NCI-H460 (cell line): ENCODE data around the gene LPCAT1. TPM values are rescaled to one million over a fixed set of nuclear protein-coding genes. Genes with fewer than 3 reads are reported as not detected.
"Not testable (repeated sequence)": the region's sequence is repeated elsewhere in the genome, so short reads cannot be mapped to it uniquely, and the experiment has no call there.

Experiments
- DNase-seq: peaks from one replicate; pipeline ENCODE4 v3.0.0-alpha.2; 2016; ENCODE audit warnings: low read depth; ENCODE audit errors: extremely low read depth
- total RNA-seq: library from RNA; depleted of rRNA; stranded (reverse); fragments of >200 nt; shearing (Covaris generic); gene quantifications from 2 replicates; pipeline ENCODE4 v1.2.3, GENCODE V29; 2014

The LPCAT1 gene
- total RNA-seq, 1 experiment from 2014 or later = 30.6 TPM

DNA sequence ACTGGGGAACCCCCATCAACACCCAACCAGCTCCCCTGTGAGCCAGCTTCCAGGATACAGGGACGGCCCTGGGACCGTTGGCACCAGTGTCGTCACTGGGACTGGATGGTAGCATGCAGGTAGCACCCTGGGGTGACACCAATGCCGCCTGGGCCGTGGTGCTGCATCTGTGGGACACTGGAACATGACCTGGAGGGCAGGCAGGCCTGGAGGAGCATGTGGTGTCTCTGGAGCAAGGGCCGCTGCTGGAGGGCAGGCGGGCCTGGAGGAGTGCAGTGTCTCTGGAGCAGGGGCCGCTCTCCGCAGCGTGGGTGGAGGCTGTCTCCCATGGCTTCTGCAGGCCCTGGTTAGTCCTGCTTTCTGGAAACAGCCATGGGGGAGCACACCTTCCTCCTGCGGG lies 13.1 kb downstream of the LPCAT1 start:
- DNase-seq = no peak

DNA sequence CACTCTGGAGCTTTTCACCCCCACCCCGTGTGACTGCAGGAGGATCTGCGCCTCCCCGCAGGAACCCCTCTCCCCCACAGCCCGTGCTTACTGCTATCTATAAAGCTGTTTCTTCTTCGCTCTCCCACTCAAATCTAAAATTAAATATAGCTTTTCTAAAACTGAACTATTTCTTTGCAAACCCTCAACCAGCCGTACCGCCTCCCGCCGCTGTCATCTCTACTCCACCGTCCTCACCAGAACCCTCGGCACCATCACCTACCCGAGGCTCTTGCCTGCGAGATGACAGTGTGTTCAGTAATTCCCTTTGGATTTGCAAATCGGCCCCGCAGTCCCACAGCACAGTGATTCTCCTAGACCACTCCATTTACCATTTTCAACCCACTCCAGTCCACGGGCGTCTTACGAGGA lies 13.6 kb downstream of the LPCAT1 start:
- DNase-seq = no peak

GRCh38 chr5:1509346-1510085 lies 14.2 kb downstream of the LPCAT1 start:
- no peak for DNase-seq

DNA sequence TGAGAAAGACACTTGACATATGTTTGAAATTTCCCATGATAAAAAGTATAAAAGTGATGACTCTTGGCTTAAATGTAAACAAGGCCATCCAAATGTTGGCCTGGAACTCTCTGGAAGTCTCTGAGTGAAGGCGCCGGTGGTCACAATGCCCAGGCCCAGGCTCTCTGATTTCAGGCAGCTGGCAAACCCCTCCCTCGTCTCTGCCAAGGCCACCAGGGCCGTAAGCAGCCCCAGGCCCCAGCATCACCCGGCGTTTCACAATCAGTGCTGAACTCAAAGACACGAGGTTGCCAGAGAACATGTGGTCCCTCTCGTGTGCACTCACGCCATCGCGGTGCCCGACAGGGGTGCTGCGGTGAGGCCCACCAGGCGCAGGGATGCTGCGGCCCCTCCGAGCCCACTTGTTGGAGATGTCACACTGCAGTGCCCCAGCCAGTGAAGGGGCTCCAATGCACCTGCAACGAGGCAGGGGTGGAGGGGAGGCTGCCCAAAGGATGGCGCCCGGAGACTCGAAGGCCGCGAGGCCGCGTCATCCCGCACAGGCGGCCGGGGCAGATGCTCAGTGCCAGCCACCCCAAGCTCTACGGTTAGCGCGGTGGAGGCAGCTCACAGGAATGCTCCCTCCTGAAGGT lies 15.0 kb downstream of the LPCAT1 start:
- DNase-seq = no peak

DNA sequence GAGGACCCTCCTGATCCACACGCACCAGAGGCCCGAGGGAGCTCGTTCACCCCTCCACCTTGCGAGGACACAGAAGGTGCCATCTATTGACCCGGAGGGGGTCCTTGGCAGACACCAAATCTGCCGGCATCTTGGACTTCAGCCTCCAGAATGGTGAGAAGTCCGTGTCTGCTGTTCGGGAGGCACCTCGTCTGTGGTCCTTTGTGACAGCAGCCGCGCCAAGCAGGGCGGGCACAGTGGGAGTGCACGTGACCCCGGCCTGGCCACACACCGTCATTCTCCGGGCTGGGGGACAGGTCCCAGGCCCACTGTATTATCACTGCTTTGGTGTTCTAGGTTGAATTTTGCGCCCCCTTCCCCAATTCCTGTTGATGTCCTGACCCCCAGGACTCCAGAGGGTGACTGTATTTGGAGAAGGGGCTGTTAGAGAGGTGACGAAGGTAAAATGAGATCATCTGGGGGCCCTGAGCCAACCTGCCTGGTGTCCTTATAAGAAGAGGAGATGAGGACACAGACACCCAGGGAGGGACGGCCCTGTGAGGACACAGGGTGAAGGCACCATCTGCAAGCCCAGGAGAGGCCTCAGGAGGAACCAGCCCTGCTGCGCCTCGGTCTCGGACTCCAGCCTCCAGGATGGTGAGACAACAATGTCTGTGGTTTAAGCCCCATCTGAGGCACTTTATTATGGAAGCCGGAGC lies 15.7 kb downstream of the LPCAT1 start:
- no peak for DNase-seq

DNA sequence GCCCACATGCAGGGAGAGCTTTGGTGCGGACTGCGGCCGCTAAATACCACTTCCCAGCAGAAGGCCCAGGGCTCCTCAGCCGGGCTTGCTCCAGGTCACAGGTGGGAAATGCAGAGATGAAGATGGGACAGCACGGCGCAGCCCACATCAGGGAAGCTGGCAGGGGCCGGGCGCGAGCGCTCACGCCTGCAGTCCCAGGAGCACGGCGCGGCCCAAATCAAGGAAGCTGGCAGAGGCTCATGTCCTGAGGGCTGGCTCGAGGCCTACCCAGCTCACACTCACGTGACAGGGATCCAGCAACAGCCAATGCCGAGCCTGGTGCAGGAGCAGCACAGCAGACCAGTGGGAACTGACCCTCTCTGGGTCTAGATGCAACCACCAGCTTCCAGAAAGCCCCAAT lies 16.3 kb downstream of the LPCAT1 start:
- no peak for DNase-seq

GRCh38 chr5:1507014-1507375 lies 16.8 kb downstream of the LPCAT1 start:
- no peak for DNase-seq

GRCh38 chr5:1506242-1507013 lies 17.3 kb downstream of the LPCAT1 start:
- no peak for DNase-seq

DNA sequence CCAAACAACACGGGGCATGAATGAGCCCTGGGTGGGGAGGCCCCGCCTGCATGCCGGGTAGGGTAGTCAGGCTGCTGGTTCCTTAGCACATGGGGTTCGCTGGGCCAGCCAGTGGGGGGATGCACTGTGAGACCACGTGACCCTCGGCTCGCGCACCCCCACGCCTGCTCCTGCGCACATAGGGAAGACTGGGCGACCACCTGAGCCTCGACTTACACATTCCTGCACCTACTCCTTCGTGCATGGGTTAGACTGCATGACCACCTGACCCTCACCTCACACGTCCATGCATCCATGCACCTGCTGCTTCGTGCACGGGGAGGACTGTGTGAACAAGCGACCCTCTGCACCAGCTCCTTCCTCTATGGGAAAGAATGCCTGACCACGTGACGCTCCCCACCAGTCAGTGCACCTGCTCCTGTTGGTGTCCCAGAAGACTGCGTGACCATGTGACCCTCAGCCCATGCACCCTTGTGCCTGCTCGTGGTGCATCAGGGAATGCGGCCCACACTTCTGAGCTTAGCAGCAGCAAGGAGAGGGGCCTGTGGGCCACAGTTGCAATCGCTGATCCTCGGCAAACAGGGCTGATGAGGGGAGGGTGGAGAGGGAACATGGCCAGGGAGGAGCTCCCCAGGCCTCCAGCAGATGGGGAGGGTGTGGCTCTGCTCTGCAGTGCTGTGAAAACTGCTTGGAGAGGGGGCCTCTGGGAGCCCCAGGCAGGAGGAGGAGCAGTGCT lies 18.1 kb downstream of the LPCAT1 start:
- no peak for DNase-seq

GRCh38 chr5:1505089-1505488 lies 18.7 kb downstream of the LPCAT1 start:
- DNase-seq = not testable (repeated sequence)

GRCh38 chr5:1504617-1505016 lies 19.1 kb downstream of the LPCAT1 start:
- DNase-seq = no peak

DNA sequence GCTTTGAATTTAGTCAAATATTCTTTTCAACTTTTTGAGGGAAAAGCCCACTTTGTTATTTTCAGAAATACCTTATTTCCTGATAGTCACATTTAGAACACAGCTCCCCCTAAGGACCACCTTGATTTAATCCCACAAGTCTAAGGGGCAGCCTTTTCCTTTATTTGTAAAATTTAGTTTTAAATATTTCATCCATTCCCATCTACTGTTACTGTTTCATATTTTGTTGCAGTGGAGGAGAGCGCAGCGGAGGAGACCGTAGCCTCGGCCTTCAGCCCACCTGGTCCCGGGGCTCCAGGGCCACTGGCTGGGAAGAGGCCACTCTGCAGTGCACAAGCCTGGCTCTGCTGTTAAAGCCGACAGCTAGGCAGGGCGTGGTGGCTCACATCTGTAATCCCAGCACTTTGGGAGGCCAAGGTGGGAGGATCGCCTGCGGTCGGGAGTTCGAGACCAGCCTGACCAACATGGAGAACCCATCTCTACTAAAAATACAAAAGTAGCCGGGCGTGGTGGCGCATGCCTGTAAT lies 19.6 kb downstream of the LPCAT1 start:
- DNase-seq = no peak

DNA sequence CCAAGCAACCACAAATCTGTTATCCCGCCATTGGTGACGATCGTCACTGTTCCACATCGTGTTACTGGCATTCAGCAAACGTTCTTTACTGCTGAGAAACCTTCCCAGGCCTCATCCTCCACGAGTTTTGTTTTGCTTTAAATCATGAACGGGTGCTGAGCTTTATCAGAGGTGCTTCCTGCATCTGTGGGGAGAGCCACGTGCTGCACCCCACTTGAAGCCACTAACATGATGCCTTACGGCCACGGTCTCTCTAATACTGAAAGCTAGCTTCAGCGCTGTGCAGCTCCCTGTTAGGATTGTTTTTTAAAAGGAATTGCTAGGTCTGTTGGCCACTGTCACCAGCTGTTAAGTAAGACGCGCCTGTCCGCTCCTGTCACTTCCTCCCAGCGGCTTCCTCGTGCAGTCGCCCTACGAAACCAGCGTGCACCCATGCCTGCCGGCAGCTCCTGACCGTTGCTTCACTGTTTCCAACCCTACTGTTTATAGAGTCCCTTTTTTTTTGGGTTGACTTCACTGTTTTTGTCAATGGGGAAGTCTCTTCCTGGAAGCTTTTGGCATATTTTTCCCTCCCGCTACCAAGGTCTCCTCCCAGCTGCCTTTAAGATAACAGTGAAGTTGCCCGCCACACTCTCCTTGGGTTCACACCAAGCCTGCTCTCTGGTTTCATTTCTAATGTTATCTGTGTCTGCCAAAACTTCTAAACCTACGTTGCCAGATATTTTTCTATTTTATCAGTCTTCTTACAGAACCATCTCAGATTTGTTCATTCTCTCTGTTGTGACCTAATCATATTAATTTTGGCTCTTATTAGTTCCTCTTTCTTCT lies 20.3 kb downstream of the LPCAT1 start:
- DNase-seq = no peak

- DNase-seq = no peak
Observed at GRCh38 chr5:1502737-1503120, 21.0 kb downstream of the LPCAT1 start.

DNA sequence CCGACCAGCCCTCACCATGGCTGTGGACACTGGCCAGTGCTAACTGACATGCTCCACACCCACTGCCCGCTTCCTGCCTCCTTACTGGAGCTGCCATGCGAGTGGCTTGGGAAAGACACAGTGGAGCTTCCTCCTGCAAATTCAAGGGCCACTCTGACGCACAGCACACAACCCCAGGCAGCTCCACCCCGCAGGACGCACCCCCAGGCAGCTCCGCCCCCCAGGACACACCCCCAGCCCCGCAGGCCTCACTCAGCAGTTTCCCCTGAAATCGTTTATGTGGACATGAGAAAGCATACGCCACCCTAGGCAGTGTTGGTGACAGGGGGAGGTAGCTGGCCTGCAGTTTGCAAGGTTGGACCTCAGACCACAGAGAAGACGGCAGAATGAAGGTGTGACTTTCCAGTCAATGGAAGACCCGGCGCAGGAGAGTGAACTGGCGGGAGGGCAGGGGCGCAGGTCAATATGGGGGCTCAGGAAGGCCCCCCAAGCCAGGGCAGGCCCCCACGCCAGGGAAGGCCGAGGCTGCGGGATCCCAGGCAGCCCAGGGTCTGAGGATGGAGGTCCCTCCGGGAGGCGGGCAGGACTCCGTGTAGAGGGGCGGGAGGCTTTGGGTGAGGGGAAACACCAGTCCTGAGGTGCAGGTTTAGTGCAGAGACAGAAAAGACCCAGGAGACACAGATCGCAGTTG lies 21.6 kb downstream of the LPCAT1 start:
- DNase-seq = no peak

GRCh38 chr5:1501372-1502045 lies 22.3 kb downstream of the LPCAT1 start:
- DNase-seq = no peak

- no peak for DNase-seq
Observed at GRCh38 chr5:1500411-1501091, 23.2 kb downstream of the LPCAT1 start.

DNA sequence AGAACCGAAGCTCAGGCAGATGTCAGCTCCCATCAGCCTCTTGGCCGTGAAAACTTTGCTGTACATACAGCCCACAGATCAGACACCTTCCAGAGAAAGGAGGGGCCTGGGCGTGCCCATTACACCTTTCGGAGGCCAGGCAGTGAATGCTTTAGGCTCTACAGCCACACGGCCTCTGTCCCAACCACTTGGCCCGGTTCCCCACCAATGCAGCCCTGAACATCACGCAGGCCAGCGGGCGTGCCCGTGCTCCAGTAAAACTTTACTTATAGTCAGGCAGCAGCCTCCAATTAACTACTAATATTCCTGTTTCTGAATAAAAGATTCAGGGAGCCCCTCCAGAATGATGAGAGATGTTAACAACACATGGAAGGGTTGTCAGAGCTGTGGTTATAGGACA lies 23.9 kb downstream of the LPCAT1 start:
- DNase-seq = no peak
